H1 (cell line): Measurements from ENCODE around the gene CCDC51. TPM values are rescaled to one million over a fixed set of nuclear protein-coding genes. Genes with fewer than 3 reads are reported as not detected.

ENCODE experiments used
- EZH2 ChIP-seq: fragments of 200-600 bp; sonication (generic); IDR thresholded peaks from 2 replicates; pipeline ENCODE4 v1.7.1; 2012; ENCODE audit warnings: low read depth, mild to moderate bottlenecking, moderate library complexity, low read length, inconsistent platforms; ENCODE audit not compliant: severe bottlenecking
- JUND ChIP-seq: IDR thresholded peaks from 2 replicates; pipeline ENCODE4 v1.6.1; 2011; ENCODE audit warnings: mild to moderate bottlenecking, improper control_type of control experiment, low read length
- KDM5A ChIP-seq: fragments of 200-600 bp; IDR thresholded peaks from 2 replicates; pipeline ENCODE4 v1.7.1; 2012; ENCODE audit warnings: mild to moderate bottlenecking, low read length, inconsistent platforms, mixed read lengths
- POLR2AphosphoS5 ChIP-seq: IDR thresholded peaks from 2 replicates; pipeline ENCODE4 v1.6.1; 2011; ENCODE audit warnings: low read depth, low read length
- RFX5 ChIP-seq: IDR thresholded peaks from 2 replicates; pipeline ENCODE4 v1.6.1; 2011; ENCODE audit warnings: low read depth, low read length, improper control_type of control experiment, borderline replicate concordance
- SIN3A ChIP-seq, 2 experiments: IDR thresholded peaks in 1 of 2; conservative IDR thresholded peaks in 1 of 2; 2 replicates each; pipeline ENCODE4 v1.6.1; 2011 to 2012; ENCODE audit warnings: low read length in 2 of 2, improper control_type of control experiment in 1 of 2, low read depth in 1 of 2, mild to moderate bottlenecking in 1 of 2
- SIRT6 ChIP-seq: IDR thresholded peaks from one replicate; pipeline ENCODE4 v1.7.1; 2012; ENCODE audit warnings: low read length, inconsistent platforms
- SUZ12 ChIP-seq: fragments of 200-600 bp; sonication (generic); IDR thresholded peaks from 2 replicates; pipeline ENCODE4 v1.6.1; 2012; ENCODE audit warnings: mild to moderate bottlenecking, inconsistent platforms, low read length, moderate library complexity, mixed read lengths
- TAF1 ChIP-seq: IDR thresholded peaks from 2 replicates; pipeline ENCODE4 v1.6.1; 2011; ENCODE audit warnings: mild to moderate bottlenecking, low read depth, low read length
- polyA plus RNA-seq, 7 experiments: library from polyadenylated mRNA; depleted of rRNA in 3 of 7; stranded (reverse) in 5 of 7; unstranded in 2 of 7; fragments of >200 nt in 5 of 7; fragments of 200-250 nt in 2 of 7; gene quantifications; 1 replicate in 5 of 7; 2 replicates in 1 of 7; 4 replicates in 1 of 7; pipeline versions ENCODE4 v1.2.1 to v1.2.3, GENCODE V29; 2011 to 2013; ENCODE audit warnings: missing spikeins in 2 of 7, mixed read lengths in 2 of 7
- total RNA-seq: library from RNA; stranded (reverse); fragmentation: NEBNext Ultra II Directional; extraction: Animal tissue kit (Norgen Biotek cat#: 25700); gene quantifications from 2 replicates; pipeline ENCODE4 v1.2.1, GENCODE V29; 2021
- TF ChIP-seq, protein P1 (sequence below): fragments of 300-600 bp; sonication (generic); IDR thresholded peaks from 2 replicates; pipeline ENCODE4 v1.7.1; 2012; ENCODE audit warnings: low read length, moderate library complexity, mild to moderate bottlenecking, inconsistent platforms; ENCODE audit not compliant: insufficient replicate concordance

The CCDC51 gene
- total and polyA plus RNA-seq, 2 of the 8 experiments (the other 6 are each of a cell fraction or from before 2014, with no cell fraction given) = 21.3 to 21.4 TPM

DNA sequence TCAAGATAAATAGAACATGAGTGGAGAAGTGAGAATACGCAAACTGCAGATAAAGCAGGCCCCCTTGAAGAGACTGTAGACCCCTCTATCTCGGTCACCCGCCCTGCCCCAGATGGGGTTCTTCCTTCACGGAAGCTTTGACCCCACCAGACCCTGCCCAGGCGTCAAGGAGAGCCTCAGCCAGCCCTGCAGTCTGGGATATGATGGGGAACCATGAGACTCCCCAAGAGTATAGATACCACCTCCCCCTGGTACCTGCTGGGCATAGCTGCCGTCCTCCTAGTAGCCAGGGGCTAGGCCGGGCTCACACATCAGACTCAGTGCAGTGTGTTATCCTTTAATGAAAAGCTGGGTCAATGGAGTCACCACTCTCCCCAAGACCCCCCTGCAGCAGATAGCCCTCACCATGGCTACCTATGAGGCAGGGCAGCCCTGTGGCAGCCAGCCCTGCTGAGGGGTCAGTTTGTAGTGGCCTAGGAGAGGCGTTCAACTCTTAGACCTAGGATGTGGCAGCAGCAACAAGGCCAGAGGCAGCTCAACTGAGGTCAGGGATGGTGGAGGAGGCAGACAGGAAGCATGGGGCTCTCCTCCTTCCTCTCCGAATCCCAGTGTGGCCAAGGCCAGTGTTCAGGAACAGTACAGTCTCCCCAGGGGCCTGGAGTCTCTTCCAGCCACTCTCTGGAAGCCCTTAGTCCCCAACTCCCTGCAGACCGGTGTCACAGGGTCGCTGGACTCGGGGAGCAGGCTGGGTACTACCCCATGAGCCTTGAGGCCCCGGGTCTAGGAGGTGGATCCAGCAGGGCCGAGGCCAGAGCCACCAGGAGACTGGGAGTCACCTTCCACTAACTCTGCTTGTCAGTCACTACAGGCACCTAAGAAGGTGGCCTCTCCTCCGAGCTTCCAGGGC, 36.1 kb downstream of the CCDC51 start (continued):
- TF ChIP-seq, protein P1, sequence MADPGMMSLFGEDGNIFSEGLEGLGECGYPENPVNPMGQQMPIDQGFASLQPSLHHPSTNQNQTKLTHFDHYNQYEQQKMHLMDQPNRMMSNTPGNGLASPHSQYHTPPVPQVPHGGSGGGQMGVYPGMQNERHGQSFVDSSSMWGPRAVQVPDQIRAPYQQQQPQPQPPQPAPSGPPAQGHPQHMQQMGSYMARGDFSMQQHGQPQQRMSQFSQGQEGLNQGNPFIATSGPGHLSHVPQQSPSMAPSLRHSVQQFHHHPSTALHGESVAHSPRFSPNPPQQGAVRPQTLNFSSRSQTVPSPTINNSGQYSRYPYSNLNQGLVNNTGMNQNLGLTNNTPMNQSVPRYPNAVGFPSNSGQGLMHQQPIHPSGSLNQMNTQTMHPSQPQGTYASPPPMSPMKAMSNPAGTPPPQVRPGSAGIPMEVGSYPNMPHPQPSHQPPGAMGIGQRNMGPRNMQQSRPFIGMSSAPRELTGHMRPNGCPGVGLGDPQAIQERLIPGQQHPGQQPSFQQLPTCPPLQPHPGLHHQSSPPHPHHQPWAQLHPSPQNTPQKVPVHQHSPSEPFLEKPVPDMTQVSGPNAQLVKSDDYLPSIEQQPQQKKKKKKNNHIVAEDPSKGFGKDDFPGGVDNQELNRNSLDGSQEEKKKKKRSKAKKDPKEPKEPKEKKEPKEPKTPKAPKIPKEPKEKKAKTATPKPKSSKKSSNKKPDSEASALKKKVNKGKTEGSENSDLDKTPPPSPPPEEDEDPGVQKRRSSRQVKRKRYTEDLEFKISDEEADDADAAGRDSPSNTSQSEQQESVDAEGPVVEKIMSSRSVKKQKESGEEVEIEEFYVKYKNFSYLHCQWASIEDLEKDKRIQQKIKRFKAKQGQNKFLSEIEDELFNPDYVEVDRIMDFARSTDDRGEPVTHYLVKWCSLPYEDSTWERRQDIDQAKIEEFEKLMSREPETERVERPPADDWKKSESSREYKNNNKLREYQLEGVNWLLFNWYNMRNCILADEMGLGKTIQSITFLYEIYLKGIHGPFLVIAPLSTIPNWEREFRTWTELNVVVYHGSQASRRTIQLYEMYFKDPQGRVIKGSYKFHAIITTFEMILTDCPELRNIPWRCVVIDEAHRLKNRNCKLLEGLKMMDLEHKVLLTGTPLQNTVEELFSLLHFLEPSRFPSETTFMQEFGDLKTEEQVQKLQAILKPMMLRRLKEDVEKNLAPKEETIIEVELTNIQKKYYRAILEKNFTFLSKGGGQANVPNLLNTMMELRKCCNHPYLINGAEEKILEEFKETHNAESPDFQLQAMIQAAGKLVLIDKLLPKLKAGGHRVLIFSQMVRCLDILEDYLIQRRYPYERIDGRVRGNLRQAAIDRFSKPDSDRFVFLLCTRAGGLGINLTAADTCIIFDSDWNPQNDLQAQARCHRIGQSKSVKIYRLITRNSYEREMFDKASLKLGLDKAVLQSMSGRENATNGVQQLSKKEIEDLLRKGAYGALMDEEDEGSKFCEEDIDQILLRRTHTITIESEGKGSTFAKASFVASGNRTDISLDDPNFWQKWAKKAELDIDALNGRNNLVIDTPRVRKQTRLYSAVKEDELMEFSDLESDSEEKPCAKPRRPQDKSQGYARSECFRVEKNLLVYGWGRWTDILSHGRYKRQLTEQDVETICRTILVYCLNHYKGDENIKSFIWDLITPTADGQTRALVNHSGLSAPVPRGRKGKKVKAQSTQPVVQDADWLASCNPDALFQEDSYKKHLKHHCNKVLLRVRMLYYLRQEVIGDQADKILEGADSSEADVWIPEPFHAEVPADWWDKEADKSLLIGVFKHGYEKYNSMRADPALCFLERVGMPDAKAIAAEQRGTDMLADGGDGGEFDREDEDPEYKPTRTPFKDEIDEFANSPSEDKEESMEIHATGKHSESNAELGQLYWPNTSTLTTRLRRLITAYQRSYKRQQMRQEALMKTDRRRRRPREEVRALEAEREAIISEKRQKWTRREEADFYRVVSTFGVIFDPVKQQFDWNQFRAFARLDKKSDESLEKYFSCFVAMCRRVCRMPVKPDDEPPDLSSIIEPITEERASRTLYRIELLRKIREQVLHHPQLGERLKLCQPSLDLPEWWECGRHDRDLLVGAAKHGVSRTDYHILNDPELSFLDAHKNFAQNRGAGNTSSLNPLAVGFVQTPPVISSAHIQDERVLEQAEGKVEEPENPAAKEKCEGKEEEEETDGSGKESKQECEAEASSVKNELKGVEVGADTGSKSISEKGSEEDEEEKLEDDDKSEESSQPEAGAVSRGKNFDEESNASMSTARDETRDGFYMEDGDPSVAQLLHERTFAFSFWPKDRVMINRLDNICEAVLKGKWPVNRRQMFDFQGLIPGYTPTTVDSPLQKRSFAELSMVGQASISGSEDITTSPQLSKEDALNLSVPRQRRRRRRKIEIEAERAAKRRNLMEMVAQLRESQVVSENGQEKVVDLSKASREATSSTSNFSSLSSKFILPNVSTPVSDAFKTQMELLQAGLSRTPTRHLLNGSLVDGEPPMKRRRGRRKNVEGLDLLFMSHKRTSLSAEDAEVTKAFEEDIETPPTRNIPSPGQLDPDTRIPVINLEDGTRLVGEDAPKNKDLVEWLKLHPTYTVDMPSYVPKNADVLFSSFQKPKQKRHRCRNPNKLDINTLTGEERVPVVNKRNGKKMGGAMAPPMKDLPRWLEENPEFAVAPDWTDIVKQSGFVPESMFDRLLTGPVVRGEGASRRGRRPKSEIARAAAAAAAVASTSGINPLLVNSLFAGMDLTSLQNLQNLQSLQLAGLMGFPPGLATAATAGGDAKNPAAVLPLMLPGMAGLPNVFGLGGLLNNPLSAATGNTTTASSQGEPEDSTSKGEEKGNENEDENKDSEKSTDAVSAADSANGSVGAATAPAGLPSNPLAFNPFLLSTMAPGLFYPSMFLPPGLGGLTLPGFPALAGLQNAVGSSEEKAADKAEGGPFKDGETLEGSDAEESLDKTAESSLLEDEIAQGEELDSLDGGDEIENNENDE = no peak
- TF ChIP-seq SIRT6 (no peak), SIN3A (conservative IDR thresholded peaks at IDR 0.05 in 1 of 2, IDR thresholded peaks at IDR 0.05 in 1 of 2; ENCODE audit: low read depth in 1 of 2, low read length in 2 of 2) (no peak), RFX5 (no peak), KDM5A (no peak), EZH2 (no peak), JUND (no peak), POLR2AphosphoS5 (no peak), SUZ12 (no peak), TAF1 (no peak)
